GM18951 (cell line): ENCODE results near the gene TTR.

Experiments used
- POLR2A ChIP-seq: IDR thresholded peaks from 4 replicates; pipeline ENCODE4 v1.6.1; 2011; ENCODE audit warnings: mild to moderate bottlenecking; ENCODE audit not compliant: insufficient read length, insufficient read depth; ENCODE audit errors: extremely low read depth
- in situ Hi-C: fragments of 300-500 bp; cut with MboI; formaldehyde crosslinking; loops from one replicate; pipeline ENCODE4 v1.12.0; 2022; ENCODE audit warnings: low sequenced_read_pairs, mixed read lengths, inconsistent platforms; ENCODE audit not compliant: unreplicated experiment

TTR gene

GRCh38 chr18:31565782-31566512 is 25.7 kb upstream of the TTR start:
- no peak for TF ChIP-seq POLR2A
- in situ Hi-C loops: loop anchor here (10.0 kb wide), 1 partner anchor 149 kb away; no protein-coding TSS in a partner anchor

GRCh38 chr18:31566576-31567306 is 24.9 kb upstream of the TTR start:
- in situ Hi-C loops: loop anchor here (10.0 kb wide), 1 partner anchor 148 kb away; no protein-coding TSS in a partner anchor
- TF ChIP-seq POLR2A: no peak

GRCh38 chr18:31572368-31572767 is 19.3 kb upstream of the TTR start:
- in situ Hi-C loops: no loop called here
- TF ChIP-seq POLR2A: no peak

- in situ Hi-C loops: no loop called here
- TF ChIP-seq POLR2A: no peak
These were observed 18.6 kb upstream of the TTR start for GRCh38 chr18:31573051-31573450.

- no peak for TF ChIP-seq POLR2A
- in situ Hi-C loops: no loop called here
These were observed 17.3 kb upstream of the TTR start for GRCh38 chr18:31574359-31574758.

- no peak for TF ChIP-seq POLR2A
- in situ Hi-C loops: no loop called here
These were observed 16.0 kb upstream of the TTR start for GRCh38 chr18:31575515-31576257.

GRCh38 chr18:31576670-31577069 is 15.0 kb upstream of the TTR start:
- TF ChIP-seq POLR2A: no peak
- in situ Hi-C loops: no loop called here

- TF ChIP-seq POLR2A: no peak
- in situ Hi-C loops: no loop called here
These were observed 14.5 kb upstream of the TTR start for GRCh38 chr18:31577195-31577594.

GRCh38 chr18:31578126-31578525 is 13.6 kb upstream of the TTR start:
- in situ Hi-C loops: no loop called here
- no peak for TF ChIP-seq POLR2A

GRCh38 chr18:31579375-31579774 is 12.3 kb upstream of the TTR start:
- in situ Hi-C loops: no loop called here
- TF ChIP-seq POLR2A: no peak

- TF ChIP-seq POLR2A: no peak
These were observed 10.0 kb upstream of the TTR start for GRCh38 chr18:31581498-31582197.

GRCh38 chr18:31583185-31583854 is 8.4 kb upstream of the TTR start:
- in situ Hi-C loops: no loop called here
- TF ChIP-seq POLR2A: no peak

More at GRCh38 chr18:31581498-31582197, 10.0 kb upstream of the TTR start:
- in situ Hi-C loops: no loop called here
